ENCODE data around the gene PCNX3. TPM values are rescaled to one million over a fixed set of nuclear protein-coding genes. Genes with fewer than 3 reads are reported as not detected.
A peak's percentile ranks its signal among the peaks of the same experiment; 100 is the strongest.

The PCNX3 gene
- total RNA-seq, 1 experiment from 2014 or later = 72.8 TPM

DNA sequence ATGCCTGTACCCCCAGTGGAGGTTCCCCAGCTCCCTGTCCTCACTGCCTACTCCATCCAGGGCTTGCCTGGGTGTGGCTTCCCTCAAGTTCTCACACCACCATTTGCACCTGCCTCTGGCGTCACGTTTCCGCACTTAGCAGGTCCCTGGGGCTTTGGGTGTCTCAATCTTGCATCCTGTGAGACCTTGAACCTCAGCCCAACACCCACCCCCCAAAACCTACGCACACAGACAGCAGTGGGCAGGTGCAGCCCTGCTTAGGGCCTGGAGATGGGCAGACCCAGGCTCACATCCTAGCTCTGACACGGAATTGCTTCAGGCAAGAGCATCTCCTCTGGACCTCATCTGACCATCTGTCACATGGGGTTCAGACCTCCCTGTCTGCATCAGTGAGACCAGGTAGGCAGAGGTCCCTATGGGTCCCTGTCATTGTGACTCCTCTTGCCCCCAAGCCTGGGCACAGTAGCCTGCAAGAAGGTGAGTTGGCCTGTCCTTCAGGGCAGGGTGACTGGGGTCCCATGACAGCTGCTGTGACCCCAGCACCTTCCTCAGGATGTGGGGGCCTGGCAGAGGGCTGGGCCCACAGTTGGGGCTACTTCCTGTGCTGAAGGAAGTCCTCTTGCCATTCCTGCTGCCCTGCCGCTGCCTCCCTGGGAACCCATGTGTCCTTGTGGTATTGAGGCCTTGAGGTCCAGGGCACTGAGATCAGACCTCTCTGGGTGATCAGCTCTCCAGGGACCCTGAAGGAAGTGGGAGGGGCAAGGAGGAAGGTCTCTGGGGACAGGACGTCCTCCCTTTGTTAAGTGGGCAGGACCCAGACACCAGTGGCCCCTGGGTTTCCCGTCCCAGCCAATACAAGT, 24.3 kb downstream of the PCNX3 start:
- TF ChIP-seq, protein P1, sequence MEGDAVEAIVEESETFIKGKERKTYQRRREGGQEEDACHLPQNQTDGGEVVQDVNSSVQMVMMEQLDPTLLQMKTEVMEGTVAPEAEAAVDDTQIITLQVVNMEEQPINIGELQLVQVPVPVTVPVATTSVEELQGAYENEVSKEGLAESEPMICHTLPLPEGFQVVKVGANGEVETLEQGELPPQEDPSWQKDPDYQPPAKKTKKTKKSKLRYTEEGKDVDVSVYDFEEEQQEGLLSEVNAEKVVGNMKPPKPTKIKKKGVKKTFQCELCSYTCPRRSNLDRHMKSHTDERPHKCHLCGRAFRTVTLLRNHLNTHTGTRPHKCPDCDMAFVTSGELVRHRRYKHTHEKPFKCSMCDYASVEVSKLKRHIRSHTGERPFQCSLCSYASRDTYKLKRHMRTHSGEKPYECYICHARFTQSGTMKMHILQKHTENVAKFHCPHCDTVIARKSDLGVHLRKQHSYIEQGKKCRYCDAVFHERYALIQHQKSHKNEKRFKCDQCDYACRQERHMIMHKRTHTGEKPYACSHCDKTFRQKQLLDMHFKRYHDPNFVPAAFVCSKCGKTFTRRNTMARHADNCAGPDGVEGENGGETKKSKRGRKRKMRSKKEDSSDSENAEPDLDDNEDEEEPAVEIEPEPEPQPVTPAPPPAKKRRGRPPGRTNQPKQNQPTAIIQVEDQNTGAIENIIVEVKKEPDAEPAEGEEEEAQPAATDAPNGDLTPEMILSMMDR (IDR thresholded peaks at IDR 0.05; ENCODE audit: unreplicated experiment) = no peak
- no peak for DNase-seq
- H3K27ac Mint-ChIP-seq (ENCODE audit: unreplicated experiment) = no peak overlapping the region
- no peaks in the 10 kb centered on the region for H3K27me3 Mint-ChIP-seq (ENCODE audit: unreplicated experiment)
- H3K9me3 Mint-ChIP-seq (ENCODE audit: low read depth, unreplicated experiment) = no peaks in the 10 kb centered on the region
- H3K4me1 Mint-ChIP-seq (ENCODE audit: low read depth, unreplicated experiment) = peaks cover 32% of the 10 kb centered on the region
- no peak overlapping the region for H3K4me3 Mint-ChIP-seq (ENCODE audit: low read depth, unreplicated experiment)
- peaks cover 44% of the 10 kb centered on the region for H3K36me3 Mint-ChIP-seq (ENCODE audit: insufficient read depth, unreplicated experiment)
- intact Hi-C loops (cut with micrococcal nuclease; ENCODE audit: unreplicated experiment) = no loop called here
- TSS peak; percentile 5 for BruUV-seq (replicated peaks)
- CTCF ChIA-PET = interaction anchor here (0.6 kb wide), 1 partner anchor 9 kb away, joined by 4 read pairs; no protein-coding TSS in a partner anchor

DNA sequence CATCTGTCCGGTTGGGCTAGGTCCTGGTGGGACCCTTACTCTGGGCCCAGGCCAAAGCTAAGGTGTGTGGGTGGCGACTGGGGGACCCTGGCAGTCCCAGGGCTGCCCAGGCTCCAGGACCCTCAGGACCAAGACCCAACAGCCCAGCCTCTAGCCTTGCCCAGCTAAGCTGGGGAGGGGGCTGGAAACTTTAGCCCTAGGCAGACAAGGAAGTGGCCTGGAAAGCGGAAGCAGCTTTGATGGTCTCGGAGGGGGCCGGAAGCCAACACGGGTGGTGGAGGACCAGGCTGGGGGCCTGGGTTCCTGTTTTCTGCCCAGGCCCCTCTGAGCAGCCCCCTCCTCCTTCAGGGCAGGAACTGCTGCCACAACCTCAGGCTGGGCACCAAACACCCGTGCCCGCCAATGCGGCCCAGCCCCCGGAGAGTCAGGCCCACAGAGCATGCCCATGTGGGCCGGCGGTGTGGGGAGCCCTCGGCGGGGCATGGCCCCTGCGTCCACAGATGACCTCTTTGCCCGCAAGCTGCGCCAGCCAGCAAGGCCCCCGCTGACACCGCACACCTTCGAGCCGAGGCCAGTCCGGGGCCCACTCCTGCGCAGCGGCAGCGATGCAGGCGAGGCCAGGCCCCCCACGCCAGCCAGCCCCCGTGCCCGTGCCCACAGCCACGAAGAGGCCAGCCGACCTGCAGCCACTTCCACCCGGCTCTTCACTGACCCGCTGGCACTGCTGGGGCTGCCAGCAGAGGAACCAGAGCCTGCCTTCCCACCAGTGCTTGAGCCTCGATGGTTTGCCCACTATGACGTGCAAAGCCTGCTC, 25.1 kb downstream of the PCNX3 start:
- no peak overlapping the region for H3K4me3 Mint-ChIP-seq (ENCODE audit: low read depth, unreplicated experiment)
- CTCF ChIA-PET = no interaction called here
- H3K4me1 Mint-ChIP-seq (ENCODE audit: low read depth, unreplicated experiment) = peaks cover 37% of the 10 kb centered on the region
- intact Hi-C loops (cut with micrococcal nuclease; ENCODE audit: unreplicated experiment) = no loop called here
- TF ChIP-seq, protein P1 (IDR thresholded peaks at IDR 0.05; ENCODE audit: unreplicated experiment) = no peak
- no peak for DNase-seq
- H3K9me3 Mint-ChIP-seq (ENCODE audit: low read depth, unreplicated experiment) = no peaks in the 10 kb centered on the region
- no peak overlapping the region for H3K27ac Mint-ChIP-seq (ENCODE audit: unreplicated experiment)
- no peaks in the 10 kb centered on the region for H3K27me3 Mint-ChIP-seq (ENCODE audit: unreplicated experiment)
- BruUV-seq (replicated peaks) = no TSS peak
- H3K36me3 Mint-ChIP-seq (ENCODE audit: insufficient read depth, unreplicated experiment) = peaks cover 40% of the 10 kb centered on the region

DNA sequence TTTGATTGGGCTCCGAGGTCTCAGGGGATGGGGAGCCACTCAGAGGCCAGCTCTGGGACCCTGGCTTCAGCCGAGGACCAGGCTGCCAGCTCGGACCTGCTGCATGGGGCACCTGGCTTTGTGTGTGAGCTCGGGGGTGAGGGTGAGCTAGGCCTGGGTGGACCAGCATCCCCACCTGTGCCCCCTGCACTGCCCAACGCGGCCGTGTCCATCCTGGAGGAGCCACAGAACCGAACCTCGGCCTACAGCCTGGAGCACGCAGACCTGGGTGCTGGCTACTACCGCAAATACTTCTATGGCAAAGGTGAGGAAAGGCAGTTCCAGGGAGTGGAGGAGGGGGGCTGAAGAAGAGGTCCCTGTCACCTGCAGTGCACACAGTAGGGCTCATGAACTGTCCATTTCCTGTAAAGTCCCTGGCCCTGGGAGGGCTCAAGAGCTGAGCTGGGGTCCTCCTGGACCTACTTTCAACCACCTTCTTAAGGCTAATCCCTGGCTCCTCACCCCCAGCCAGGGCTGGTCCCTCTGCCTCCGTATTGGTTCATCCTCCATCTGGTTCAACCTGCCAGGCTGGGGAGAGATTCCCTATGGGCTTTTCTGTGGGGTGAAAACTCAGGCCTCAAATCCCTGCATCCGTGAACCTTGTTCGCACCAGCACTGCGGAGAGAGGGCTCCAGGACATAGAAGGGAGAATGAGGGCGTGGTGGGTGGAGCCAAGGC, 25.9 kb downstream of the PCNX3 start:
- H3K4me1 Mint-ChIP-seq (ENCODE audit: low read depth, unreplicated experiment) = peaks cover 39% of the 10 kb centered on the region
- intact Hi-C loops (cut with micrococcal nuclease; ENCODE audit: unreplicated experiment) = no loop called here
- no peaks in the 10 kb centered on the region for H3K27me3 Mint-ChIP-seq (ENCODE audit: unreplicated experiment)
- H3K9me3 Mint-ChIP-seq (ENCODE audit: low read depth, unreplicated experiment) = no peaks in the 10 kb centered on the region
- no peak overlapping the region for H3K27ac Mint-ChIP-seq (ENCODE audit: unreplicated experiment)
- TF ChIP-seq, protein P1 (IDR thresholded peaks at IDR 0.05; ENCODE audit: unreplicated experiment) = no peak
- peaks cover 36% of the 10 kb centered on the region for H3K36me3 Mint-ChIP-seq (ENCODE audit: insufficient read depth, unreplicated experiment)
- no peak for DNase-seq
- CTCF ChIA-PET = no interaction called here
- no TSS peak for BruUV-seq (replicated peaks)
- no peak overlapping the region for H3K4me3 Mint-ChIP-seq (ENCODE audit: low read depth, unreplicated experiment)

DNA sequence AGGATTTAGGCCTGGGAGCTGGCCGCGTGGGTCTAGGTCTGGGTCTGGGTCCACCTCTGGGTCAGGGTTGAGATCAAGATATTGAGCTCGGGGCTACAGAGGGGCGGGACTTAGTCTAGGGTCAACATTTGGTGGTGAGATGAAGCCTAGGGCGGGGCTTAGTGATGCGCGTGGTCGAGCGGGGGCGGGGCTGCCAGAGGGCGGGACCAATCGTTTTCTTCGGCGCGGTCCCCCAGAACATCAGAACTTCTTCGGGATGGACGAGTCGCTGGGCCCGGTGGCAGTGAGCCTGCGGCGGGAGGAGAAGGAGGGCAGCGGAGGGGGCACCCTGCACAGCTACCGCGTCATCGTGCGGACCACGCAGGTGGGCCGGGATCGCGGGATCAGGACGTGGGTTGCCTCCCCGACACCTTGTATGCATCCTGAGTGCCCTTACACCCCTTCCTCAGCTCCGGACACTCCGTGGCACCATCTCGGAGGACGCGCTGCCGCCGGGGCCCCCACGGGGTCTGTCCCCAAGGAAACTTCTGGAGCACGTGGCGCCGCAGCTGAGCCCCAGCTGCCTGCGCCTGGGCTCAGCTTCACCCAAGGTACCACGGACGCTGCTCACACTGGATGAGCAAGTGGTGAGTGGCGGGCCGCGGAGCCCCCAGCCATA, 26.6 kb downstream of the PCNX3 start:
- Mint-ChIP-seq H3K4me1 (ENCODE audit: low read depth, unreplicated experiment) (peaks cover 33% of the 10 kb centered on the region), H3K27me3 (ENCODE audit: unreplicated experiment) (no peaks in the 10 kb centered on the region), H3K36me3 (ENCODE audit: insufficient read depth, unreplicated experiment) (peaks cover 33% of the 10 kb centered on the region), H3K4me3 (ENCODE audit: low read depth, unreplicated experiment) (no peak overlapping the region), H3K27ac (ENCODE audit: unreplicated experiment) (no peak overlapping the region), H3K9me3 (ENCODE audit: low read depth, unreplicated experiment) (no peaks in the 10 kb centered on the region)
- BruUV-seq (replicated peaks) = no TSS peak
- intact Hi-C loops (cut with micrococcal nuclease; ENCODE audit: unreplicated experiment) = no loop called here
- TF ChIP-seq, protein P1 (IDR thresholded peaks at IDR 0.05; ENCODE audit: unreplicated experiment) = no peak
- CTCF ChIA-PET = no interaction called here
- no peak for DNase-seq

All from Calu3 (cell line).